Stimulated activated CD4-positive, alpha-beta T cell treated with anti-CD3 and anti-CD28 coated beads, Interleukin-12 subunit alpha, Interleukin-12 subunit beta, amount 100 ng/mL, for 4 hours (primary cell): ENCODE measurements around the gene ACP2.

ENCODE experiments used
- DNase-seq: peaks from one replicate; pipeline ENCODE4 v3.0.0-alpha.2; 2020

Gene ACP2

GRCh38 chr11:47268448-47269001, 19.9 kb upstream of the ACP2 start:
- DNase-seq: no peak

GRCh38 chr11:47267876-47268275, 19.3 kb upstream of the ACP2 start:
- DNase-seq: no peak

GRCh38 chr11:47264521-47264920, 15.9 kb upstream of the ACP2 start:
- no peak for DNase-seq

- no peak for DNase-seq
Measured at GRCh38 chr11:47264119-47264518, 15.5 kb upstream of the ACP2 start.

- no peak for DNase-seq
Measured at GRCh38 chr11:47261291-47261800, 12.7 kb upstream of the ACP2 start.

- no peak for DNase-seq
Measured at GRCh38 chr11:47260366-47260765, 11.8 kb upstream of the ACP2 start.

GRCh38 chr11:47259232-47259977, 10.8 kb upstream of the ACP2 start:
- peak; percentile 47 for DNase-seq

GRCh38 chr11:47258317-47258902, 9.8 kb upstream of the ACP2 start:
- DNase-seq: no peak

GRCh38 chr11:47257517-47258316, 9.1 kb upstream of the ACP2 start, which contains the start of gene NR1H3:
Gene NR1H3 (plus strand): TSS chr11:47257996. CDS start chr11:47259217, 1,221 bp downstream.
- no peak for DNase-seq

- DNase-seq: no peak
Measured at GRCh38 chr11:47257177-47257516, 8.5 kb upstream of the ACP2 start.

GRCh38 chr11:47256374-47256773, 7.8 kb upstream of the ACP2 start:
- no peak for DNase-seq

GRCh38 chr11:47254386-47254785, 5.8 kb upstream of the ACP2 start:
- no peak for DNase-seq

GRCh38 chr11:47253660-47254059, 5.0 kb upstream of the ACP2 start:
- no peak for DNase-seq

- no peak for DNase-seq
Measured at GRCh38 chr11:47251751-47252150, 3.1 kb upstream of the ACP2 start.

GRCh38 chr11:47249378-47249715, 733 bp upstream of the ACP2 start:
- DNase-seq: no peak

- no peak for DNase-seq
Measured at GRCh38 chr11:47248304-47248663, 330 bp downstream of the ACP2 start.

- no peak for DNase-seq
Measured at GRCh38 chr11:47247502-47247901, 1.1 kb downstream of the ACP2 start.

- no peak for DNase-seq
Measured at GRCh38 chr11:47245611-47246357, 2.8 kb downstream of the ACP2 start.

- no peak for DNase-seq
Measured at GRCh38 chr11:47244448-47245350, 3.9 kb downstream of the ACP2 start.

GRCh38 chr11:47243454-47243853, 5.2 kb downstream of the ACP2 start:
- no peak for DNase-seq

GRCh38 chr11:47242596-47243192, 5.9 kb downstream of the ACP2 start:
- no peak for DNase-seq
